LoVo (cell line): Measurements from ENCODE around the gene ACIN1.
A peak's percentile ranks its signal among the peaks of the same experiment; 100 is the strongest.

Experiments used
- DNase-seq: peaks from one replicate; pipeline ENCODE4 v3.0.0-alpha.2; 2016; ENCODE audit warnings: low spot score

Gene ACIN1

DNA sequence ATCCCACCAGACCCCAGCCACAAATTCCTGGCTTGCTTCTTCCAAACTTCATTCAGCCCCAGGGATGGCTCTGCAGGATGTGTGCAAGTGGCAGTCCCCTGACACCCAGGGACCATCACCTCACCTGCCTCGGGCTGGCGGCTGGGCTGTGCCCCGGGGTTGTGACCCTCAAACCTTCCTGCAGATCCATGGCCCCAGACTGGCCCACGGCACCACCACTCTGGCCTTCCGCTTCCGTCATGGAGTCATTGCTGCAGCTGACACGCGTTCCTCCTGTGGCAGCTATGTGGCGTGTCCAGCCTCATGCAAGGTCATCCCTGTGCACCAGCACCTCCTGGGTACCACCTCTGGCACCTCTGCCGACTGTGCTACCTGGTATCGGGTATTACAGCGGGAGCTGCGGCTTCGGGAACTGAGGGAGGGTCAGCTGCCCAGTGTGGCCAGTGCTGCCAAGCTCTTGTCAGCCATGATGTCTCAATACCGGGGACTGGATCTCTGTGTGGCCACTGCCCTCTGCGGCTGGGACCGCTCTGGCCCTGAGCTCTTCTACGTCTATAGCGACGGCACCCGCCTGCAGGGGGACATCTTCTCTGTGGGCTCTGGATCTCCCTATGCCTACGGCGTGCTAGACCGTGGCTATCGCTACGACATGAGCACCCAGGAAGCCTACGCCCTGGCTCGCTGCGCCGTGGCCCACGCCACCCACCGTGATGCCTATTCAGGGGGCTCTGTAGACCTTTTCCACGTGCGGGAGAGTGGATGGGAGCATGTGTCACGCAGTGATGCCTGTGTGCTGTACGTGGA lies 52.6 kb downstream of the ACIN1 start, which contains the start of gene PSMB11:
PSMB11 (plus strand) TSS at position 51 of the 804 bp plus-strand sequence; CDS start at position 65, 14 bp downstream.
- DNase-seq = no peak

DNA sequence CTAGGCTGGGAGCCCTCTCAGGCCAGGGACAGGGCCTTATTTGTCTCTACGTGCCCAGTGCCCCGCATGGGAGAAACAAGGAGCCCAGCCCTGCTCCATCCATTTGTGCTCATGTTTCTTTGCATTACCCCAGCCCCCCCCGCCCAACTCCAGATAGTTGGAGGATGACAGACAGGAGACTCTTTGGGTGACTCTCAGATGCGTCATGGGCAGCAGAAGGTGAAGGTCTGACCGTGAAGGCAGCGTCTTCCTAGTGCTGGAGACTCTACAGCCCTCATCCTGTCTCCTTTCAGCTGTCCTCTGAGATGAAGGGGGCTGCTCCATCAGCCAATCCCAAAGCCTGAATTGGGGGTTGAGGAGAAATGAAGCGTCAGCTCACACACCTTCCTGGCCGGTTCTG lies 53.2 kb downstream of the ACIN1 start:
- DNase-seq = no peak

DNA sequence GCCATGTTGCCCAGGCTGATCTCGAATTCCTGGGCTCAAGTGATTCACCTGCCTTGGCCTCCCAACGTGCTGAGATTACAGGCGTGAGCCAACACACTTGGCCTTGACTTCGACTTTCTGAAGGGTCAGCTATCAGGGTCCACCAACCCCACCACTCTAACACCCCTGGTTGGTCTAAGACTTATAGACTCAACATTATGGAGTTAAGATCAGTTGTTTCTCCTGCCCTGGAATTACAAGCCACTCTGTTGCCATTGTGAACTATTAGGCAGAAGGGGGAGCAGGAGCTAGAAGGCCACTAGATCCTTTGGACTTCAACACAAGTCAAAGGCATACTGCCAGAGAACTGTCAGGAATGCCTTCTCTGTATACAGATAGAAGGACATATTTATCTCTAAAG lies 54.8 kb downstream of the ACIN1 start:
- DNase-seq = no peak

DNA sequence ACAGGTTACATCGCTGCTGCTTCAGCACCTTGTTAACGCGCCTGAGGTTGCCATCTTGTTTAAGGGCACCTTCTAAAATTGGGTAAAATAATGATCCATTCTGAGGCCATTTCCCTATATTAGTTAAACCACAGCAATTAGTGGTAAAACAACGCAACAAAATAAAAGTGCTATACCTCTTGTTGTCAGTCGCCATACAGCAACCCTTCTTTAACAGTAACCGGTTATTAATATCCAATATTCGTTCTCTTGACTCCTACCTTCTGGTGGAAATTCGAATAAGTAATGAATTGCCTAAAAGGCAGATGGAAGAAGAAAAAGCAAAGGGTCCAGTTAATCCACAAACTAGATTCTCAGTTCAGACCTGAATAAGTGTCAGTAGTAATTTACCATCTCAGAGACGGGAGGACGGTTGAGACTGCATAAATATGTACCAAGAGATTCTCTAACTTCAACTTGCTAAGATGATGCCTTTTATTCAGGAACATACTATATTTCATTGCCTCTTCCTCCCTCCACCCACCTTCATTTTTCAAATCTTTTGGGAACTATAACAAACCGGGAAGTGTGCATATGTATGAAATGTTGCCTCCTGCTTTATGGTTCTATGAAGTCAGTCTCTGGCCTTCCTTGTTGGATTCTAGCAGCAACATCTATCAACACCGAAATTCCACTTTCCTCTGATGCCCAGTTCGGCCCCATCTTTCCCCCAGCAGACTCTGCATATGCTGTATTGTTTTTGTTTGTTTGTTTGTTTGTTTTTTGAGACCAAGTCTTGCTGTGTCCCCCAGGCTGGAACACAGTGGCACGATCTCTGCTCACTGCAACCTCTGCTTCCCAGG lies 59.4 kb downstream of the ACIN1 start:
- no peak for DNase-seq

DNA sequence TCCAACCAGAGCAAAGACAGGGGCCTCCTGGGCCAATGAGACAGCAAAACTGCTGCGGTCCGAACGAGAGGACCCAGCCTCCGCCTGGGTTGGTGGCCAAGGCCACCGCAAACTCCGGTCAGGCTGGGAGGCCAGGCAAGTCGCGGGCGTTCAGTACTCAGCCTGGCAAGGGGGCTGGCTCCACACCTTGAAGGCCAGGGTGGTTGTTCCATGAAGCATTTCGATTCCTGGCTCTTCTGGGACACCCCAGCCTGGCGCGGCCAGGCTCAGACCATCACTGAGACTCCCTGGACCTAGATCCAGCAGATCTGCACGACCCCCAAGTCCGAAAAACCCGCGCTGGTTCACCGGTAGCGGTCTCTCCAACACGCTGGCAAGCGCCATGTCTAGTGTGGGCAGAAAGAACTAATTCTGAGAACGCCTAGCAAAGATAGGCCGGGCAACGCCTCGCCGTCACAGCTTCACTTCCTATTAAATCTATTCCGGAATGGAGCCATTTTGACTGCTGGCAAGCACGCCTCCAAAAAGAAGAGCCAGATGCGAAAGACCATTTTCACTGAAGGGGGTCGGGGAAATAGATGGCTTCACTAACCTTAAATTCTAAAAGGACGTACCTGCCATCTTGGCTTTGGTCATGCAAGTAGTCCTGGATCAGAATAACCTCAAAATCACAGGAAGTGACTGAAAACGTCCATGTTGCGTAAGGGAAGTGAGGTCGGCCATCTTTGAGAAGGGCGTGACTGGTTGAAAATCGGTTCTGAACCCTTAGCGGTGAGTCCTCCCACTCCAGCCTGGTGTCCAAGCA lies 60.2 kb downstream of the ACIN1 start, which contains the start of gene PSMB5:
PSMB5 (minus strand) TSS at position 403 of the 805 bp plus-strand sequence; CDS start at position 384, 19 bp downstream.
- peak; percentile 93 for DNase-seq

DNA sequence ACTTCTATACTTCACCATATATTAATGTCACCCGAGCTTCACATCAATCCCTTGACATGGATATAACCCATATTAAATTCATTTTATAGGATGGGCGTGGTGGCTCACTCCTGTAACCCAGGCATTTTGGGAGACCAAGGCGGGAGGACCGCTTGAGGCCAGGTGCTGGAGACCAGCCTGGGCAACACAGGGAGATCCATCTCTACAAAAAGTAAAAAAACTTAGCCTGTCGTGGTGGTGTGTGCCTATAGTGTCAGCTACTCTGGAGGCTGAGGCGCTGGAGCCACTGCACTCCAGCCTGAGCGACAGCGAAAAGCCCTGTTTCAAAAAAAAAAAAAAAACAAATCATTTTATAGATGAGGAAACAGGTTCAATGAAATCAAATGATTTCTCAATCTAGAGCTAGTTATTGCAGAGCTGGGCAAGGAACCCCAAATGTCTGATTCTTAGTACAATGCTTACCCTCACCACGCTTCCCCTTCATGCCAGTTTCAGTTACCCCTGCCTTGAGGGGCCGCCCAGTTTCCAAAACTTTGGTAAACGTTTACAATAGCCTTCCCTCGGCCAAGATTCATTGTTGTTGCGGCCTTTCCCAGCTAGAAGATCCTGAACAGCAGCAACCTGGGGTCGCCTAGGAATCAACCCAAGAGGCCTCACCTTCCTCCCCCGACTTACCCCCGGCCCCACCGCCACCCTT lies 61.0 kb downstream of the ACIN1 start:
- DNase-seq = no peak

DNA sequence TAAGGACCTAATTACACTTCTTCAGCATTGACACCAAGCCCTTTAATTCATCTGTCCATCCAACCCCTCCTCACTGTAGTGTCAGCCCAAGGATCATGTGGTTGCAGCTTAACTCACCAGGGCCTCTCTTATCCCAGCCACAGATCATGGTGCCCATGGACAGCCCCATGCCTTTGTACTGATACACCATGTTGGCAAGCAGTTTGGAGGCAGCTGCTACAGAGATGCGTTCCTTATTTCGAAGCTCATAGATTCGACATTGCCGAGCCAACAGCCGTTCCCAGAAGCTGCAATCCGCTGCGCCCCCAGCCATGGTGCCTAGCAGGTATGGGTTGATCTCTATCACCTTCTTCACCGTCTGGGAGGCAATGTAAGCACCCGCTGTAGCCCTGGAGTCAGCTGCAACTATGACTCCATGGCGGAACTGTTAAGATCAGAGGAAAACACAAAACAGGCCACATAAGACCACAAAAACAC lies 61.6 kb downstream of the ACIN1 start:
- DNase-seq = no peak

DNA sequence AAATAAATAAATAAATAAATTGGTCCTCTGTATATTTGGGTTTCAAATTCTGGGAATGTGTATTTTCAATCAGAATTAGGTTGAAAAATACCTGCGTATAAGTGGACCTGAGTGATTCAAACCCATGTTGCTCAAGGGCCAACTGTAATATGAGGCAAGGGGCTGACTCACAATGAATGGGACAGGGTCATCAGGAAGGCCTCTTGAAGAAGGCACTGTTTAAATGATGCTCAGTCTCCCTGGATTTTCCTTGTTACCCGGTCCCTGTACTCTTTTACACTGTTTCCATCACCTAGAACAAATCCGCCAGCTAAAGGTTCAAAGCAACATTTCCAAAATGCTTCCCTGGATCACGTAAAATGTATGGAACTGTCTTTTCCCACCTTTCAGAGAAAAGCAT lies 64.0 kb downstream of the ACIN1 start:
- no peak for DNase-seq

DNA sequence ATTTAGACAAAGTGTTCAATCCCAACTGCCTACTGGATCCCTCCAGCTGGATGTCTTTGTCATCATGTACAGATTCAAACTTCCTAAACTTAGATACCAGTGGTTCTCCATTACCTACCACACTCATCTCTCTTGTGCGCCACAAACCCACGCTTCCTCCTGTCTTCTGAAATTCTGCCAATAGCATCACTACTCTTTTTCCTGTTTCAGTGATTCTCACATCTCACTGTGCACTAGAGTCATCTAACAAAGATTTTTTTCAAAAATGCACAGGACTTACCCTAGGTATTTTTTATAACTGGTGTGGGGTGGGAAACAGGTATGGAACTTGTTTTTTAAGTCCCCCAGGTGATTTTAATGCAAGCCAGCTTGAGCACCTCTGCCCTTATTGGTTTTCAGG lies 66.1 kb downstream of the ACIN1 start:
- no peak for DNase-seq

DNA sequence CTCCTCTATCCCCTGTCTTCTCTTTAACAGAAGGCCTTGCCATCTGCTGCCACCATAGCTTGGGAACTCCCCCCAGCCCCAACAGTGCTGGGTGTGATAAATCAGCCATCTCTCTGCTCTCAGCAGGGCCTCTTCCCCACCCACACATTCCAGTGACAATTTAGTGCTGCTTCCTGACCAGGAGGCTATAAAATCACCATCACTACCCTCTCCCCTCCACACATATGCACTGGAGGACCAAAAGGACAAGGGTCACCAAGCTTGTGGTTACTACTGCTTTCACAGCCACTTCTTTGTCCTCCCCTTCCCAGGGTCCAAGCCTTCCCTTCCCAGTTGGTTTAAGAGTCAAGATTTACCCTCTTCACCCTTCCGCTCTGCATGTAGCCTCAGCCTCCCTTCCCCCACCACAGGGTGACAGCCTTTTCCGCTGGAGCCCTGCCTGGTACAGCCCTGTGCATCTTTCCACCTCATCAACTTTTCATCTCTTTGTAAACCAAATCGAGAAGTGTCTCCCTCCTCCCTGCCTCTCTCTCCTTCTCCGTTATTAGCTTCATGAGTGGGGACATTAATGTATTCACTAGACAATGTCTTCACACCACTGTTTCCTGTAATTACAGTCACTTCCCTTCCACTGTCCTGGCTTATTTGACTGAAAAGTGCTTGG lies 69.7 kb downstream of the ACIN1 start:
- DNase-seq = no peak

DNA sequence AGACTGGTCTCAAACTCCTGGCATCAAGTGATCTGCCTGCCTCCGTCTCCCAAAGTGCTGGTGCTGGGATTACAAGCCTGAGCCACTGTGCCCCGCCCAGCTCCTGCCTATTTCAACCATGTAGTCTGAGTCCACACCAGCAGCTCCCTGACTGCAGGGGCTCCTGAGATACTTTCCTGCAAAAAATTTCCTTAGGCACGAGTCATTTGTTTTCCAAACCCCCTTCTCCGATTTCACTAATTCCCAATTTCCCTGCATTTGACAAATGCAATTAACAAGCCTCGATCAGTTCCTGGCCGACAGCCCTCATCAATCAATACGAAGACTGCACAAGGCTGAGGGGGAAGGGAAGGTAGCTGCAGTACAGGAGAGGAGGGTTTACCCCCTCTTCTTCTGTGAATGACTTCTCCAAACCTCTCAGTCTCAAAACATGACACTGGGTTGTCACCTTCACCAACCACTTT lies 70.3 kb downstream of the ACIN1 start:
- DNase-seq = no peak

DNA sequence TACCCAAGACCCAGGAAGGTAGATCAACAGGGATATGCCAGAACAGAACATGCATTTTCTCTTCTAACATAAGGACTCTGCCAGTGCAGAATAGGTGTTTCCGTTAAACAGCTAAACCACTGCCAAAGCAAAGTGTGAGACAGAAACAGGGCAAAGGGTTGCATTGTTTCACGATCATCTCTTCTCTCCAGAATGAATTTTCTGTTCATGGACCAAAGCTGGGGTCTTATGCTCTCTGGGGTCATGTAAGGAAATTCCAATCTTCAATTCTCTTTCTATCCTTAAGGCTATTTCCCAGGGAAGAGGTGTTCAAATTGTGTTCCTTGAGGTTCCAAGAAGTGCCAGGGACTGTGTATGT lies 71.2 kb downstream of the ACIN1 start:
- DNase-seq = no peak

DNA sequence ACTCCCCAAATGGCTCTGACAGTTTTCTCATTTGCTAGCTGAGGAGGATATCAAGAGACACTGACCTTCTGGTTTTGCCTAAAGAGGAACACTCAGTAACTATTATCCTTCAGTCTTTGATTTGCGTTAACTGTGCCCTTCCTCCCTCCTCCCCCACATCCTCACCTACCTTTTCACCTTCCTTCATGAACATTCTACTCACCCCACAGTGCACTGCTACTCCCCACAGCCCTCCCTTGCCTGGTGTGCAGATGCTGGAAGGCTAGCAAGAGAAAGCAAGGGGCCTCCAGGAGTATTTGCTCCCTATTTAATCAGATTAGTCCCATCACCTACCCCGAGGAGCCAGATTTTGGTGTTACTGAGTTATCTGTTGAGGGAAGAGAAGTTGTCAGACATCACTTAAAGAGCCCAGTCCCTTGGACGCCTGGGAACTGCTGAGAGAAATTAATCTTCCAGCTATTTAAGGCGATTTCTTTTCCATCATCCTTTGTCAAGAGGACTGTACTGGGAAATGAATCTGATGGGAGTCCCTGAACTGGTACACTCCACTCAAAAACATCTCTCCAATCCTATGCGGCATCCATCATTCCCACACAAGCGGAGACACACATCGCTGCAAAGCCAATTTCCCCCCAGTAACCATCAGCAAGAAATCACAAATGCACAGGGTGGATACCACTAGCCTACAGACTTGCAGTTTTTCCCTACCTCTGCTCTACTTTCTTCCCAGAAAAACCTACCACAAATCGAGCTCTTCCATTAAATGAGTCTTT lies 71.7 kb downstream of the ACIN1 start:
- no peak for DNase-seq

DNA sequence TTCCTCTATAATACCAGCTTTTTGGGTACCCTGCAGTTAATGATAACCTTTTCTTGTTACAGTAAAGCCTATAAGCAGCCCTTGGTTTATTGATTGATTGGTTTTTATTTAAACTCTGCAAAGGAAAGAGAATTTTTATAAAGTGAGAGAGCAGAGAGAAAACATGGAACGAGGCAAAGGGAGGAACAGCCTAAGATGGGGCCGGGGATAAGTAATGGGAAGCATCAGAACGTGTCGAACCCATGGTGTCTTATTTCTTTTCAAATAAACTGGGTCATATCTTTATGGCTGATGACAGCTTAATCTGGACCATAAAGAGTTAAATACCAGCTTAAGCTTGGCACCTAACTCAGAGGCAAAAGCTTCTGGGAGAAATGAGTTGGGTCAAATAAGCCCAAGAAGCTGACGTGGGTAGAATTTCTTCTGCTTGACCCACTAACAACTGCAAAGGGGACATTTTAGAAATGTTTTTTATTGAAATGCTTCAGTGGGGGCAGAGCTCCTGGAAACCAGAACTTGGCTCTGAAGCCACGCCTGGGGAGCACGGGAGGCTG lies 73.0 kb downstream of the ACIN1 start:
- no peak for DNase-seq

DNA sequence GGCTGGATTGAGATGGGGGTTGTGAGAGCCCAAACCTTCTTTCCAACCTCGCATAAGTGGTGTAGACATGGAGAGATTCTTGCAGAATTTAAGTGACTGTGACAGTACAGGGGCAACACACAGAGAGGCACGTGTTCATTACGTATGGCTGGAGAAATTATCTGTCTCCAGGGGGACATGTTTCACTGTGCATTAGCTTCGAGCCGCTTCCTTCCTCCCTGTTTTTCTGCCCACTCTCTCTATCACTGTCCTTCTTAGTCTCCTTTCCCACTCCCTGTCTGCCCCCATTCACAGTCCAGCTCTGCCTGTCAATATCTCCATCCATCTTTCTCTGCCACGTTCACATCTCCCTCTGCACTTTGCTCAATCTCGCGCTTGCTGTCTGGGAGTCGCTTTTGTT lies 73.5 kb downstream of the ACIN1 start:
- no peak for DNase-seq

DNA sequence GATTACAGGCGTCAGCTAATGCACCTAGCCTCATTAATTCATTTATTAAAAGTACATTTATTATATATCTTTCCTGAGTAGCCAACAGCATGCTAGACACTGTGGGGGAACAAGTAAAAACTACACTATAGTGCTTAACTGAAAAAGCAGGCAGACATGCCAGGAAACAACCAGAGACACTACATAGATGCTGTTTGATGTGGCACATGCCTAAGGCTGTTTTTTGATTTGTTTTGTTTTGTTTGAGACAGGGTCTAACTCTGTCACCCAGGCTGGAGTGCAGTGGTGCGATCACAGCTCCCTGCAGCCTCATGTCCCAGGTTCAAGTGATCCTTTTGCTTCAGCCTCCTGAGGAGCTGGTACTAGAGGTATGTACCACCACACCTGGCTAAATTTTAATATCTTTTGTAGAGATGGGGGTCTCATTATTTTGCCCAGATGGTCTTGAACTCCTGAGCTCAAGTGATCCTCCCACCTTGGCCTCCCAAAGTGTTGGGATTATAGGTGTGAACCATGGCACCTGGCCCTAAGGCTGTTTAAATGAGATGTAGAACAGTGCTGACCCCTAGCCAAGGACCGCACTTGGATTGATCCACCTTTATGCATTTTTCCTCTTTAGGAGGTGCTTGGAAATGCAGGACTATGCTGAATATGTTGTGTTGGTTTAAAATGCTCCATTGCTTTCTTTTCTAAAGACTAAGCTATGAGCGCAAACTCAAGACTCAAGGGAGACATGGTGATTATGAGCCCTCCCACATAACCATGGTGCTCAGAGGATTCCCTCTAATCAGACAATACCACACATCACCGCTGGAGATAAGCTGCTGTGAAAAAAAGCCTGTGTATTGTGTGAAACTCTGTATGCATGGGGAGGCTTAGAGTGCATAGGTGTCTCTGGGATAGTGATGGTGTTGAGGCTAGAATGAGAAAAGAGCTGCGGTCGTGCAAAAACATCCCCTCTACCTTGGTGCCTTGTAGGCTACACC lies 74.5 kb downstream of the ACIN1 start:
- no peak for DNase-seq

DNA sequence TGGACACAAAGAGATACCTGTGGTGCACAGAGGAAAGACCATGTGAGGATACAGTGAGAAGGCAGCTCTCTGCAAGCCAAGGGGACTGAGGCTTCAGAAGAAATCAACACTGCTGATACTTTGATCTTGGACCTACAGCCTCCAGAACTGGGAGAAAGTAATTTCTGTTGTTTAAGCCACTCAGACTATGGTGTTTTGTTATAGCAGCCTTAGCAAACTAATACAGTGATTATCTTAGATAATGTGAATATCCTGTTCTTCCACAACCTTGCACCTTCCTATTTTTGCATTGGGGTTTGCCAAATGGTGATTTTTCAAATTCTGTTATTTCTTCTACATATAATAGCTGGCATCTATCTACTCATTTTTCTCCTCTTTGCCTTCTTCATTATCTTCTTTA lies 76.8 kb downstream of the ACIN1 start:
- DNase-seq = no peak

DNA sequence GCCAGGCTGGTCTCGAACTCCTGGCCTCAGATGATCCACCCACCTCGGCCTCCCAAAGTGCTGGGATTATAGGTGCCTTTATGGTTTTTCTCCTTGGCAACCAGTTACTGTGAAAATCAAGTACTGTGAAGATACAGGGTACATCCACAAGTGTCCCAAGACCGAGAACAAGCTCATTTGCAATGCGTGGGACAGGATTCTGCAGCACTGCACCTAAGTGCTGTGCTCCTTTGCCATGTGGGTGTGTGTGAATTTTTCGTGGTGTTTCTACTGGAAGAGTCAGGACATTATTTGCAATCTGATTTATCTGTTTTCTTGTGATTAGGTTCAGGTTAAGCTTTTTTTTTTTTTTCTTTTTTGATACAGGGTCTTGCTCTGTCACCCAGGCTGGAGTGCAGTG lies 77.8 kb downstream of the ACIN1 start:
- no peak for DNase-seq

DNA sequence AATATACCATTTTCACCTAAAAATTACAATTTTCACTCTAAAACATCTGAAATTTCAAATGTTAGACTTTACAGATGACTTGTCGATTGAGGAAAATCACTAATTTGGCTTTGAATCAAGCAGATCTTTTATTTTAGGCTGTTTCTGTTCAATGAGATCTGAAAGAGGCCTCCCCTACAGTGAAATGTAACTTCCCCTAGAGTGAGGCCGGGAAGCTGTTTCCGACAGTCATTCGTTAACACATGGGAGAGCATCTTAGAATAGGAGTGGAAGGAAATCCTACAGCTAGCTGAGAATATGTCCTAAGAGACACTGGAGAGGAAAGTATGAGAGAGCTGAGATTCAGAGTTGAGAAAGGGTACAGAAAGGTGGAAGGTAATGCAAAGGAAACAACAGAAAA lies 79.3 kb downstream of the ACIN1 start:
- no peak for DNase-seq
